Astrocyte of the cerebellum (primary cell): ENCODE measurements around the gene EXD3.

Source experiments
- DNase-seq: peaks from one replicate; pipeline ENCODE4 v3.0.0-alpha.2; 2011; ENCODE audit warnings: low read depth
- H3K4me3 ChIP-seq: 2 replicates; pipeline ENCODE4 v1.5.1; 2011; ENCODE audit warnings: mild to moderate bottlenecking, low read depth, low read length, moderate library complexity
- CTCF ChIP-seq: IDR thresholded peaks from 2 replicates; pipeline ENCODE4 v1.5.1; 2012; ENCODE audit warnings: low read length, low read depth, moderate library complexity, mild to moderate bottlenecking; ENCODE audit errors: missing control alignments
- in situ Hi-C: cut with HindIII; loops from 2 replicates; pipeline ENCODE4 v1.10.0; 2017; ENCODE audit warnings: low sequenced_read_pairs

Gene EXD3

GRCh38 chr9:137273611-137274320 lies 149.2 kb downstream of the EXD3 start:
- TF ChIP-seq CTCF, result no peak
- H3K4me3 ChIP-seq, result no peak overlapping the region

GRCh38 chr9:137273095-137273490 lies 149.9 kb downstream of the EXD3 start:
- TF ChIP-seq CTCF, result no peak
- H3K4me3 ChIP-seq, result no peak overlapping the region
- DNase-seq, result no peak
- in situ Hi-C loops, result no loop called here

More at GRCh38 chr9:137273611-137274320, 149.2 kb downstream of the EXD3 start:
- DNase-seq, result no peak
- in situ Hi-C loops, result no loop called here

GRCh38 chr9:137272241-137273094 lies 150.5 kb downstream of the EXD3 start:
- H3K4me3 ChIP-seq, result no peak overlapping the region
- DNase-seq, result no peak
- in situ Hi-C loops, result no loop called here

GRCh38 chr9:137271696-137272076 lies 151.3 kb downstream of the EXD3 start:
- DNase-seq, result no peak
- H3K4me3 ChIP-seq, result no peak overlapping the region
- no peak for TF ChIP-seq CTCF
- in situ Hi-C loops, result no loop called here

More at GRCh38 chr9:137272241-137273094, 150.5 kb downstream of the EXD3 start:
- TF ChIP-seq CTCF, result no peak

- DNase-seq, result no peak
- H3K4me3 ChIP-seq, result no peak overlapping the region
Observed at GRCh38 chr9:137270929-137271695, 151.8 kb downstream of the EXD3 start.

More at GRCh38 chr9:137270929-137271695, 151.8 kb downstream of the EXD3 start:
- no peak for TF ChIP-seq CTCF
- in situ Hi-C loops, result no loop called here
